DND-41 (cell line): Measurements from ENCODE around the gene SLC23A2.

Experiments
- ATAC-seq: fragments of 200-7000 bp; cut with Tn5 transposase; 3 replicates; pipeline ENCODE4 v1.9.1; 2021; ENCODE audit warnings: low read depth; ENCODE audit not compliant: insufficient read depth
- DNase-seq: peaks from one replicate; pipeline ENCODE4 v3.0.0-alpha.2; 2020
- H2AFZ ChIP-seq: 2 replicates; pipeline ENCODE4 v1.6.0; 2012; ENCODE audit warnings: low read depth, low read length
- H3K27ac ChIP-seq: 2 replicates; pipeline ENCODE4 v1.5.1; 2012; ENCODE audit warnings: low read length, inconsistent platforms
- H3K27me3 ChIP-seq: fragments of 200-600 bp; sonication (generic); 2 replicates; pipeline ENCODE4 v1.6.0; 2012; ENCODE audit warnings: low read length, mild to moderate bottlenecking, inconsistent platforms; ENCODE audit not compliant: insufficient read depth, poor library complexity
- H3K36me3 ChIP-seq: 2 replicates; pipeline ENCODE4 v1.5.1; 2012; ENCODE audit warnings: low read length, inconsistent platforms; ENCODE audit not compliant: insufficient read depth
- H3K4me1 ChIP-seq: 2 replicates; pipeline ENCODE4 v1.5.1; 2012; ENCODE audit warnings: mild to moderate bottlenecking, low read length; ENCODE audit not compliant: insufficient read depth
- H3K4me2 ChIP-seq: 2 replicates; pipeline ENCODE4 v1.6.0; 2012; ENCODE audit warnings: mild to moderate bottlenecking, moderate library complexity, low read length, inconsistent platforms; ENCODE audit not compliant: insufficient read depth
- H3K4me3 ChIP-seq, 2 experiments: fragments of 200-600 bp in 1 of 2; shearing (Covaris generic) in 1 of 2; 2 replicates each; pipeline ENCODE4 v1.5.1; 2012 to 2016; ENCODE audit warnings: inconsistent platforms in 2 of 2, low read length in 2 of 2, mild to moderate bottlenecking in 2 of 2, low read depth in 1 of 2, moderate library complexity in 1 of 2
- H3K79me2 ChIP-seq: 2 replicates; pipeline ENCODE4 v1.6.0; 2012; ENCODE audit warnings: low read length, inconsistent platforms; ENCODE audit not compliant: insufficient read depth
- H3K9ac ChIP-seq: 2 replicates; pipeline ENCODE4 v1.6.0; 2012; ENCODE audit warnings: low read depth, mild to moderate bottlenecking, inconsistent platforms, low read length, moderate library complexity
- H3K9me3 ChIP-seq: 2 replicates; pipeline ENCODE4 v1.5.1; 2012; ENCODE audit warnings: low read length, moderate library complexity, mild to moderate bottlenecking, inconsistent platforms; ENCODE audit not compliant: insufficient read depth, severe bottlenecking
- H4K20me1 ChIP-seq: 2 replicates; pipeline ENCODE4 v1.6.0; 2012; ENCODE audit warnings: low read length; ENCODE audit not compliant: insufficient read depth
- CTCF ChIP-seq: IDR thresholded peaks from 2 replicates; pipeline ENCODE4 v1.5.1; 2012; ENCODE audit warnings: borderline replicate concordance, low read length, moderate library complexity, mild to moderate bottlenecking; ENCODE audit not compliant: poor library complexity, severe bottlenecking; ENCODE audit errors: extremely low read depth
- EZH2 ChIP-seq: IDR thresholded peaks from 3 replicates; pipeline ENCODE4 v1.6.1; 2012; ENCODE audit warnings: borderline replicate concordance, low read depth, mild to moderate bottlenecking, moderate library complexity, low read length, inconsistent platforms; ENCODE audit not compliant: severe bottlenecking

Gene SLC23A2

GRCh38 chr20:4916971-4917881 lies 84.1 kb downstream of the SLC23A2 start:
- TF ChIP-seq EZH2 (no peak), CTCF (no peak)
- H3K36me3 ChIP-seq: peaks cover 21% of the 10 kb centered on the region
- peaks cover 33% of the 10 kb centered on the region for H4K20me1 ChIP-seq
- H3K4me1 ChIP-seq: no peaks in the 10 kb centered on the region
- no peak overlapping the region for H2AFZ ChIP-seq
- H3K4me2 ChIP-seq: no peak overlapping the region
- DNase-seq: no peak
- H3K9ac ChIP-seq: no peak overlapping the region
- no peaks in the 10 kb centered on the region for H3K27me3 ChIP-seq
- no peaks in the 10 kb centered on the region for H3K9me3 ChIP-seq
- H3K4me3 ChIP-seq: no peak overlapping the region
- no peak for ATAC-seq
- no peak overlapping the region for H3K27ac ChIP-seq
- peaks cover 31% of the 10 kb centered on the region for H3K79me2 ChIP-seq

- H3K27me3 ChIP-seq: no peaks in the 10 kb centered on the region
- peaks cover 17% of the 10 kb centered on the region for H3K79me2 ChIP-seq
- DNase-seq (no peak), ATAC-seq (no peak)
- H4K20me1 ChIP-seq: peaks cover 23% of the 10 kb centered on the region
- TF ChIP-seq CTCF: no peak
- TF ChIP-seq EZH2: no peak
- no peak overlapping the region for H3K9ac ChIP-seq
- no peak overlapping the region for H2AFZ ChIP-seq
- H3K9me3 ChIP-seq: no peaks in the 10 kb centered on the region
- peaks cover 25% of the 10 kb centered on the region for H3K36me3 ChIP-seq
- H3K4me2 ChIP-seq: no peak overlapping the region
- no peaks in the 10 kb centered on the region for H3K4me1 ChIP-seq
- H3K27ac ChIP-seq: no peak overlapping the region
- H3K4me3 ChIP-seq: no peak overlapping the region
These were observed 88.2 kb downstream of the SLC23A2 start for GRCh38 chr20:4913147-4913546.

GRCh38 chr20:4912380-4913142 lies 88.7 kb downstream of the SLC23A2 start:
- H3K36me3 ChIP-seq: peaks cover 25% of the 10 kb centered on the region
- TF ChIP-seq EZH2: no peak
- no peak for TF ChIP-seq CTCF
- no peak overlapping the region for H3K4me2 ChIP-seq
- H3K27ac ChIP-seq: no peak overlapping the region
- no peak overlapping the region for H2AFZ ChIP-seq
- H3K4me1 ChIP-seq: no peaks in the 10 kb centered on the region
- no peak for ATAC-seq
- peaks cover 16% of the 10 kb centered on the region for H3K79me2 ChIP-seq
- H3K4me3 ChIP-seq: no peak overlapping the region
- H4K20me1 ChIP-seq: peaks cover 22% of the 10 kb centered on the region
- H3K27me3 ChIP-seq: no peaks in the 10 kb centered on the region
- H3K9me3 ChIP-seq: no peaks in the 10 kb centered on the region
- no peak overlapping the region for H3K9ac ChIP-seq
- DNase-seq: no peak
